ENCODE data around the gene ILRUN. TPM values are rescaled to one million over a fixed set of nuclear protein-coding genes. Genes with fewer than 3 reads are reported as not detected.
"Not testable (repeated sequence)": the region's sequence is repeated elsewhere in the genome, so short reads cannot be mapped to it uniquely, and the experiment has no call there.

Gene ILRUN
- total RNA-seq, 3 donors from 2014 or later, result 45.1 to 87.6 (median 51.1) TPM

DNA sequence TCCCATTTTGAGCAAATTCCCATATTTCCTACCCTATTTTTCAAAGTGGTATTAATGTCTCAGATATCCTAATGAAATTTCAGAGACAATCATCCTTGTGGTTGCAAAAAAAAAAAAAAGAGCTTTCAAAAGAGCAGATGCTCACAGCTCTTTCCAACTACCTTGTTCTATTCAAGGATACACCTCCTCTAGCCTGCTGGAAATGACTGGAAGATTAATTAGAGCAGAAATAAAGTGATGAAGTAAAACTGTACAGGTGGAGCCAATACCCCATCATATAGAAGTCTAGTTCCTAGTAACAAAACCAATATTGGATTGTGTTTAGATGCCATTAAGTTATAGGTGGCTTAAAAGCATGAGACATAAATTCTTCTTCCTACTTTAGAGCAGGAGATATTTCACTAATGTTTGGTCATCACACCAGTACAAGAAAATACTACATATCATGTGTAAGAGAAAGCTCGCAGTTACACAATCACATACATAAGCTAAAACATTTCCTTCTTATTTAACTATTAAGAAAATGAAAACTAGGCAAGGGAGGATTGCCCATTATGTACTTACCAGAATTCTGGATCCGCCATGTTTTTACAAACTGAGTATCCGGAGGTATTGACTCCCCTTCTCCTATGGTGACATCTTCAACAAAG, 42.4 kb downstream of the ILRUN start:
- Histone ChIP-seq H3K4me3 (no peak overlapping the region), H3K36me3 (ENCODE audit: low read depth) (no peaks in the 10 kb centered on the region), H3K4me1 (ENCODE audit: low read depth) (peaks cover 27% of the 10 kb centered on the region), H3K9me3 (no peaks in the 10 kb centered on the region)
- TF ChIP-seq CTCF (IDR thresholded peaks at IDR 0.05), result no peak
- ATAC-seq, result no peak
- DNase-seq, result no peak
- intact Hi-C loops (cut with DNase I, micrococcal nuclease), result no loop called here

DNA sequence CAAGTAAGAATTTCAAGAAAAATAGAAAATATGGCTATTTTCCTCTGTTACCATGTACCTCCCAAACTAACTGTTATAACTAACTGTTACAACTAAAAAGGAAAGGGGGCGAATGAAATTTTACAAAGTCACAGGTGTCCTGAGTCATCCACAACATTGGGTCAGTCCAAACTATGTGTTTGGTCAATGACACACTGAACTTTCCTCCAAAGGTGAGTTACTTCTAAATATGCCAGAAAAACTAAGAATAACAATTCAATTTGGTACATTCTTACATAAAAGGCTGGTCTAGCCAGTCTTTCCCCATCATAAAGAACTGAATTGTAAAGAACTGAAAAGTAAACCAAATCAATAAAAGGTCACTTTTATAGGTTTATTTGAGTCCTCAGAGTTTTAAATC, 44.3 kb downstream of the ILRUN start:
- no peak for DNase-seq
- H3K36me3 ChIP-seq (ENCODE audit: low read depth), result no peaks in the 10 kb centered on the region
- TF ChIP-seq CTCF (IDR thresholded peaks at IDR 0.05), result no peak
- intact Hi-C loops (cut with DNase I, micrococcal nuclease), result no loop called here
- H3K9me3 ChIP-seq, result no peaks in the 10 kb centered on the region
- peaks cover 17% of the 10 kb centered on the region for H3K4me1 ChIP-seq (ENCODE audit: low read depth)
- no peak for ATAC-seq
- H3K4me3 ChIP-seq, result no peak overlapping the region

- Histone ChIP-seq H3K9me3 (no peaks in the 10 kb centered on the region), H3K4me3 (no peak overlapping the region), H3K4me1 (ENCODE audit: low read depth) (peaks cover 3% of the 10 kb centered on the region), H3K36me3 (ENCODE audit: low read depth) (no peaks in the 10 kb centered on the region)
- intact Hi-C loops (cut with DNase I, micrococcal nuclease), result no loop called here
- TF ChIP-seq CTCF (IDR thresholded peaks at IDR 0.05), result no peak
- DNase-seq, result no peak
- ATAC-seq, result no peak
Observed at GRCh38 chr6:34650823-34651222, 45.7 kb downstream of the ILRUN start.

GRCh38 chr6:34650232-34650631, 46.3 kb downstream of the ILRUN start:
- H3K9me3 ChIP-seq; H3K4me1 ChIP-seq (ENCODE audit: low read depth); ATAC-seq; intact Hi-C loops (cut with DNase I, micrococcal nuclease); DNase-seq; H3K36me3 ChIP-seq (ENCODE audit: low read depth); H3K4me3 ChIP-seq: not testable (repeated sequence)

- Histone ChIP-seq H3K9me3 (no peaks in the 10 kb centered on the region), H3K36me3 (ENCODE audit: low read depth) (no peaks in the 10 kb centered on the region), H3K4me3 (no peak overlapping the region), H3K4me1 (ENCODE audit: low read depth) (no peaks in the 10 kb centered on the region)
- ATAC-seq (no peak), DNase-seq (no peak)
- no peak for TF ChIP-seq CTCF (IDR thresholded peaks at IDR 0.05)
- intact Hi-C loops (cut with DNase I, micrococcal nuclease), result no loop called here
Observed at GRCh38 chr6:34648806-34649205, 47.8 kb downstream of the ILRUN start.

Other genes with a start within 250 kb of the ILRUN start
- 1 to 10 TPM in 1 of 3 donors, under 1 TPM in 2; 0.41 to 1.9 (median 0.67) TPM for gene PACSIN1, start 230.7 kb downstream of the ILRUN start, total RNA-seq
- gene SPDEF, start 140.4 kb downstream of the ILRUN start, total RNA-seq, result 10 to 100 TPM; 13.8 to 49.1 (median 38.2) TPM
- 10 to 100 TPM; 44.8 to 70.2 (median 49.1) TPM for gene SNRPC, start 60.7 kb upstream of the ILRUN start, total RNA-seq
- gene BLTP3A, start 95.3 kb upstream of the ILRUN start, total RNA-seq, result 10 to 100 TPM in 1 of 3 donors, 1 to 10 TPM in 2; 9.2 to 11.3 (median 10.0) TPM
- 10 to 100 TPM; 23.2 to 26.8 (median 24.2) TPM for gene TAF11, start 191.3 kb upstream of the ILRUN start, total RNA-seq
- gene ANKS1A, start 192.5 kb upstream of the ILRUN start, total RNA-seq, result 10 to 100 TPM; 30.0 to 62.4 (median 33.3) TPM